Astrocyte (in vitro differentiated cells and primary cell): Measurements from ENCODE around the gene FHOD1. TPM values are rescaled to one million over a fixed set of nuclear protein-coding genes. Genes with fewer than 3 reads are reported as not detected.

Experiments used
- DNase-seq: peaks from one replicate; pipeline ENCODE4 v3.0.0-alpha.2; 2010; ENCODE audit warnings: low read depth
- FAIRE-seq: peaks from 2 replicates; lab custom pipeline; 2011; peaks lifted over from hg19 to GRCh38; lab: Jason Lieb, UNC
- H2AFZ ChIP-seq: 2 replicates; pipeline ENCODE4 v1.6.0; 2012; ENCODE audit warnings: low read depth, low read length, inconsistent platforms
- H3K27ac ChIP-seq: 2 replicates; pipeline ENCODE4 v1.5.1; 2011; ENCODE audit warnings: low read depth, low read length, inconsistent platforms
- H3K27me3 ChIP-seq: 2 replicates; pipeline ENCODE4 v1.6.0; 2011; ENCODE audit warnings: low read length, inconsistent platforms; ENCODE audit not compliant: insufficient read depth
- H3K36me3 ChIP-seq: 2 replicates; pipeline ENCODE4 v1.5.1; 2011; ENCODE audit warnings: low read length, inconsistent platforms; ENCODE audit not compliant: insufficient read depth
- H3K4me1 ChIP-seq: 2 replicates; pipeline ENCODE4 v1.5.1; 2011; ENCODE audit warnings: low read length, inconsistent platforms; ENCODE audit not compliant: insufficient read depth
- H3K4me2 ChIP-seq: 2 replicates; pipeline ENCODE4 v1.6.0; 2012; ENCODE audit warnings: low read length, inconsistent platforms
- H3K4me3 ChIP-seq: 2 replicates; pipeline ENCODE4 v1.5.1; 2011; ENCODE audit warnings: low read depth, mild to moderate bottlenecking, low read length, inconsistent platforms; ENCODE audit not compliant: insufficient read depth
- H3K79me2 ChIP-seq: 2 replicates; pipeline ENCODE4 v1.6.0; 2012; ENCODE audit warnings: mild to moderate bottlenecking, low read length, inconsistent platforms; ENCODE audit not compliant: insufficient read depth
- H3K9ac ChIP-seq: 2 replicates; pipeline ENCODE4 v1.6.0; 2012; ENCODE audit warnings: mild to moderate bottlenecking, low read length, inconsistent platforms
- H3K9me3 ChIP-seq: 2 replicates; pipeline ENCODE4 v1.5.1; 2012; ENCODE audit warnings: low read depth, mild to moderate bottlenecking, low read length, inconsistent platforms; ENCODE audit not compliant: insufficient read depth
- H4K20me1 ChIP-seq: 2 replicates; pipeline ENCODE4 v1.6.0; 2012; ENCODE audit warnings: low read length, inconsistent platforms; ENCODE audit not compliant: insufficient read depth
- H3K27ac Mint-ChIP-seq: one replicate; pipeline ENCODE4 v1.8.0; 2021; ENCODE audit warnings: mild to moderate bottlenecking, mixed read lengths; ENCODE audit not compliant: unreplicated experiment
- H3K27me3 Mint-ChIP-seq: one replicate; pipeline ENCODE4 v1.8.0; 2021; ENCODE audit warnings: low read depth, mixed read lengths; ENCODE audit not compliant: unreplicated experiment
- H3K36me3 Mint-ChIP-seq: one replicate; pipeline ENCODE4 v1.8.0; 2021; ENCODE audit warnings: low read depth, mixed read lengths; ENCODE audit not compliant: unreplicated experiment
- H3K4me1 Mint-ChIP-seq: one replicate; pipeline ENCODE4 v1.8.0; 2021; ENCODE audit warnings: low read depth, mixed read lengths; ENCODE audit not compliant: unreplicated experiment
- H3K4me3 Mint-ChIP-seq: one replicate; pipeline ENCODE4 v1.8.0; 2021; ENCODE audit warnings: mild to moderate bottlenecking, moderate library complexity, mixed read lengths; ENCODE audit not compliant: unreplicated experiment
- H3K9me3 Mint-ChIP-seq: one replicate; pipeline ENCODE4 v1.8.0; 2021; ENCODE audit warnings: mild to moderate bottlenecking, mixed read lengths; ENCODE audit not compliant: unreplicated experiment
- CTCF ChIP-seq: IDR thresholded peaks from 2 replicates; pipeline ENCODE4 v1.5.1; 2011; ENCODE audit warnings: low read depth, mild to moderate bottlenecking, inconsistent platforms, low read length, moderate library complexity; ENCODE audit not compliant: insufficient read depth
- EZH2 ChIP-seq: IDR thresholded peaks from 2 replicates; pipeline ENCODE4 v1.6.1; 2012; ENCODE audit warnings: mild to moderate bottlenecking, low read length, inconsistent platforms; ENCODE audit not compliant: insufficient read depth
- total RNA-seq: library from RNA; stranded (reverse); gene quantifications from 2 replicates; pipeline ENCODE4 v1.2.1, GENCODE V29; 2021

The FHOD1 gene
- total RNA-seq, 1 donor from 2014 or later = 38.1 TPM

DNA sequence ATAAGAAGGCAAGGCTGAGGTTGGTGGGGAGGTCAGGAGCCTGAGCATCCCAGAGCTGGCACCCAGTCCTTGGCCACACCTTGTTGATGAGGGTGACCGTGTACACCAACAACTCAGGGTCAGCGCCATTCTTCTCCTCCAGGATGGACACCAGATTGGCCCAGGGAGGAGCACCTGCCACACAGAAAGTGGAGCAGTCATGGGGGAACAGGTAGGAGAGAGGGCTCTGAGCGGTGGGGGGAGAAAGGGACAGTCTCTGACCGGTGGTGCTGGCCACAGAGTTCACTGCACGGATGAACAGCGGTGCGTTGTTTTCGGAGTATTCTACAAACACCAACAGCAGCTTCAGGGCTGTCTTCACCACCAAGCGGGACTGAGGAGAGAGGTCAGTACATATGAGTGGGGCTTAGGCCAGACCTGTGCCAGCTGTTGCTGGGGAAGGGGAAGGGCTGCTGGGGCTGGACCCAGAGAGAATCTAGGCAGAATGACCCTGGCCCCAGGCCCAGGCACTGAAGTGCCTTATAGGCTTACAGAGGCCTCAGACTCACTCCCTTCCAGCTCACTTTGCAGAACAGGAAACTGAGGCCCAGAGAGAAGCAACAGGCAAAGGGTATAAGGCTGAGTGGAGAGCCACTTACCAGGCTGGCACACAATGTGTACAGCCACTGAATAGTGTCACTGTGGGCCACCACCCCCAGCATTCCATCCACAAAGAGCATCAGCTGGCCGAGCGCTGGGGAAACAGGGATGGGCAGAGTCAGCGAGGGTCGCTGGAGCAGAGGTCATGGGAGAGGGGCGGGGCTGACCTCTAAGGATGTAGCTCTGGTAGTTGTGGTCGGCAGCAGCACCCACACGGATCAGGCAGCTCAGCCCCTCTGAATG, 9.6 kb downstream of the FHOD1 start:
- no peaks in the 10 kb centered on the region for H4K20me1 ChIP-seq
- H3K27ac Mint-ChIP-seq = peak overlapping the region; percentile 83
- peaks cover 23% of the 10 kb centered on the region for H3K4me1 ChIP-seq
- H3K9me3 ChIP-seq = no peaks in the 10 kb centered on the region
- FAIRE-seq (no peak), DNase-seq (no peak)
- peaks cover 32% of the 10 kb centered on the region for H3K36me3 Mint-ChIP-seq
- no peak overlapping the region for H3K4me2 ChIP-seq
- H3K27me3 ChIP-seq = no peaks in the 10 kb centered on the region
- no peaks in the 10 kb centered on the region for H3K9me3 Mint-ChIP-seq
- peaks cover 34% of the 10 kb centered on the region for H3K79me2 ChIP-seq
- H3K27ac ChIP-seq = no peak overlapping the region
- H3K9ac ChIP-seq = no peak overlapping the region
- peaks cover 27% of the 10 kb centered on the region for H3K4me1 Mint-ChIP-seq
- H3K27me3 Mint-ChIP-seq = no peaks in the 10 kb centered on the region
- H3K4me3 Mint-ChIP-seq = peak overlapping the region; percentile 40
- H2AFZ ChIP-seq = no peak overlapping the region
- no peak overlapping the region for H3K4me3 ChIP-seq
- TF ChIP-seq CTCF = no peak
- no peak for TF ChIP-seq EZH2
- H3K36me3 ChIP-seq = peaks cover 27% of the 10 kb centered on the region

GRCh38 chr16:67236563-67237395, 10.5 kb downstream of the FHOD1 start:
- H3K9me3 ChIP-seq = no peaks in the 10 kb centered on the region
- Mint-ChIP-seq H3K9me3 (no peaks in the 10 kb centered on the region), H3K4me1 (peaks cover 24% of the 10 kb centered on the region), H3K4me3 (peak overlapping the region; percentile 43), H3K27me3 (no peaks in the 10 kb centered on the region), H3K27ac (peak overlapping the region; percentile 83), H3K36me3 (peaks cover 32% of the 10 kb centered on the region)
- FAIRE-seq = no peak
- H2AFZ ChIP-seq = no peak overlapping the region
- no peaks in the 10 kb centered on the region for H4K20me1 ChIP-seq
- H3K27ac ChIP-seq = no peak overlapping the region
- no peak overlapping the region for H3K9ac ChIP-seq
- H3K4me3 ChIP-seq = no peak overlapping the region
- no peaks in the 10 kb centered on the region for H3K27me3 ChIP-seq
- no peak for DNase-seq
- peaks cover 15% of the 10 kb centered on the region for H3K4me1 ChIP-seq
- peaks cover 29% of the 10 kb centered on the region for H3K36me3 ChIP-seq
- TF ChIP-seq CTCF (no peak), EZH2 (no peak)
- H3K79me2 ChIP-seq = peaks cover 26% of the 10 kb centered on the region
- no peak overlapping the region for H3K4me2 ChIP-seq
